Measurements from ENCODE around the gene CNPY4.
"Not testable (repeated sequence)": the region's sequence is repeated elsewhere in the genome, so short reads cannot be mapped to it uniquely, and the experiment has no call there.

CNPY4 gene

DNA sequence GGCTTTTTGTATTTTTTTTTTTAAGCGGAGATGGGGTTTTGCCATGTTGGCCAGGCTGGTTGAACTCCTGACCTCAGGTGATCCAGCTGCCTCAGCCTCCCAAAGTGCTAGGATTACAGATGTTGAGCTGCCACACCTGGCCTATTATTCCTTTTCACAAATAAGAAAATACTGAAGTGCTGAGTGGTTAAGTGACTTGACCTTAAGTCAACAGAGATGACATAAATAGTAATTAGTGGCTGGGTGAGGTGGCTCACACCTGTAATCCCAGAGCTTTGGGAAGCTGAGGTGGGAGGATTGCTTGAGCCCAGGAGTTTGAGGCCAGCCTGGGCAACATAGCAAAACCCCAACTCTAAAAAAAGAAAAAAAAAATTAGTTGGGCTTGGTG, 10.8 kb downstream of the CNPY4 start:
- H3K27ac ChIP-seq (ENCODE audit: insufficient read depth, low read depth, low read length, poor library complexity, severe bottlenecking); H3K9me3 ChIP-seq (ENCODE audit: control insufficient read depth, low read length); H3K4me1 ChIP-seq (ENCODE audit: control insufficient read depth, insufficient read depth, low read length); H3K36me3 ChIP-seq (ENCODE audit: control insufficient read depth, insufficient read depth, low read length); H3K4me3 ChIP-seq (ENCODE audit: insufficient read depth, low read depth, low read length): not testable (repeated sequence)
- WGBS, 2 experiments: 88 to 89% methylated on average over 1 of the region's 1 CpG
- peaks cover 28% of the 10 kb centered on the region for H3K27me3 ChIP-seq (ENCODE audit: control insufficient read depth, insufficient read depth, low read length, poor library complexity, severe bottlenecking)

DNA sequence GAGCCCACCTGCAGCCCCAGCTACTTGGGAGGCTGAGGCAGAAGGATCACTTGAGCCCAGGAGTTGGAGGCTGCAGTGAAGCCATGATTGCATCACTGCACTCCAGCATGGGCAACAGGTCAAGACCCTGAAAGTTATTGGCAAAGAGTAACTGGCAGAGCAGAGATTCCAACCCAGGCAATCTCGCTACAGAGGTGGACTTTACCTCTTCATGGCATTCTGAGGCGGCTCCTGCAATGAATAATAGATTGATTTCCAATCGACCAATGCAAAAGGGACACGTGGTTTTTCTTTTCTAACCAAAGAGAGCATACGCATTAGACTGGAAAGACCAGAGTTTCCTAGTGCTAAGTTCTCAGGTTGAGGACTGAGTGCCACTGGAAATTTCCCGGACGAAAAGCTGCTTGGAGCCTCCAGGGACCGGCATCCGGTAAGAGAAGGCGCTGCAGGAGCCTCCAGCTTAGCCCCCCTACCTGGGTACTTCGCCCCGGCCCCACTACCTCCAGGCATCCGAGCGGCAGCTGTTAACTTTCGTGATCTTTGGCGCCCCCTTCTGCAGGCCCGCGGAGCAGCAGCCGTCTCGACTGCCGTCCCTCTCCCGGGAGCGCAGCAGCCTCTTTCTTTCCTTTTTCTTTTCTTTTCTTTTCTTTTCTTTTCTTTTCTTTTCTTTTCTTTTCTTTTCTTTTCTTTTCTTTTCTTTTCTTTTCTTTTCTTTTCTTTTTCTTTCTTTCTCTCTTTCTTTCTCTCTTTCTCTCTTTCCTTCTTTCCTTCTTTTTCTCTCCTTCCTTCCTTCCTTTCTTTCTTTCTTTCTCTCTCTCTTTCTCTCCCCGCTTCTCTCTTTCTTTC, 11.4 kb downstream of the CNPY4 start:
- whole genome bisulfite sequencing, 2 experiments: 15% methylated on average over 24 of the region's 24 CpGs
- H3K4me3 ChIP-seq (ENCODE audit: insufficient read depth, low read depth, low read length): no peak overlapping the region
- no peaks in the 10 kb centered on the region for H3K9me3 ChIP-seq (ENCODE audit: control insufficient read depth, low read length)
- no peaks in the 10 kb centered on the region for H3K36me3 ChIP-seq (ENCODE audit: control insufficient read depth, insufficient read depth, low read length)
- H3K4me1 ChIP-seq (ENCODE audit: control insufficient read depth, insufficient read depth, low read length): peaks cover 7% of the 10 kb centered on the region
- H3K27ac ChIP-seq (ENCODE audit: insufficient read depth, low read depth, low read length, poor library complexity, severe bottlenecking): no peak overlapping the region
- H3K27me3 ChIP-seq (ENCODE audit: control insufficient read depth, insufficient read depth, low read length, poor library complexity, severe bottlenecking): peaks cover 28% of the 10 kb centered on the region

DNA sequence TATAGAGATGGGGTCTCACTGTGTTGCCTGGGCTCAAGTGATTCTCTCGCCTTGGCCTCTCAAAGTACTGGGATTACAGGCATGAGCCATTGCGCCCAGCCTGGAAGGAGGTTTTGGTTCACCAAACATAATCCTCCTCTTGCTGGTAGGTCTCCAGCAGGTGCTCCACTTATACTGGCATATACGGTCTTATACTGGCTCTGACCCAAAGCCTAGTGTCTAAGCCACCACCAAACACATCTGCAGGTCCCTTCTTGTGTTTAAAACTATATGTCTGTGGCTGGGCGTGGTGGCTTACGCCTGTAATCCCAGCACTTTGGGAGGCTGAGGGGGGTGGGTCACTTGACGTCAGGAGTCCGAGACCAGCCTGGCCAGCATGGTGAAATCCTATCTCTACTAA, 12.7 kb downstream of the CNPY4 start:
- peaks cover 28% of the 10 kb centered on the region for H3K27me3 ChIP-seq (ENCODE audit: control insufficient read depth, insufficient read depth, low read length, poor library complexity, severe bottlenecking)
- WGBS, 2 experiments: 71 to 86% methylated on average over 7 of the region's 7 CpGs
- no peak overlapping the region for H3K4me3 ChIP-seq (ENCODE audit: insufficient read depth, low read depth, low read length)
- H3K36me3 ChIP-seq (ENCODE audit: control insufficient read depth, insufficient read depth, low read length): no peaks in the 10 kb centered on the region
- H3K27ac ChIP-seq (ENCODE audit: insufficient read depth, low read depth, low read length, poor library complexity, severe bottlenecking): no peak overlapping the region
- H3K4me1 ChIP-seq (ENCODE audit: control insufficient read depth, insufficient read depth, low read length): peaks cover 7% of the 10 kb centered on the region
- no peaks in the 10 kb centered on the region for H3K9me3 ChIP-seq (ENCODE audit: control insufficient read depth, low read length)

DNA sequence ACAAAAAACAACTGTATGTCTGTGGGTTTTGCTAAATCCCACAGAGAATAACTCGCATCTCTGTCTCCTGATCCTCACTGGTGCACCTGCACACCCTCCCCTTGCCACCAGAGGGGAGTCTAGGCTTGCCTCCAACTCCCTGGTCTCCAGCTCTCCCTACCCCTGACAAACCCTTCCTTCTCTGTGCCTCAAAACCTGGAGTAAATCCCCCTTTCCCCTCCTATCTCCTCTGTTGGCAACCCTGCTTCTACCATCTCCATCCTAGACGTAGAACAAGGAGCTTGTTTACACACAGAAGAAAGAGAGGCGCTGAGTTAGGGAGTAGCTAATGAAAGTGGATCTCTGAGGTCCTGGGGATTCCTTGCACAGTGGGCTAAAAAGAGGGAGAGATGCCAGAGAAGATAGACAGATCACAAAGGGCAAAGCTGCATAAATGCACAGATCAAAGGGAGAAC, 13.3 kb downstream of the CNPY4 start:
- Histone ChIP-seq H3K4me3 (ENCODE audit: insufficient read depth, low read depth, low read length) (no peak overlapping the region), H3K4me1 (ENCODE audit: control insufficient read depth, insufficient read depth, low read length) (peaks cover 7% of the 10 kb centered on the region), H3K27ac (ENCODE audit: insufficient read depth, low read depth, low read length, poor library complexity, severe bottlenecking) (no peak overlapping the region), H3K27me3 (ENCODE audit: control insufficient read depth, insufficient read depth, low read length, poor library complexity, severe bottlenecking) (peaks cover 24% of the 10 kb centered on the region), H3K36me3 (ENCODE audit: control insufficient read depth, insufficient read depth, low read length) (no peaks in the 10 kb centered on the region), H3K9me3 (ENCODE audit: control insufficient read depth, low read length) (no peaks in the 10 kb centered on the region)
- 23% methylated on average over 3 of the region's 3 CpGs for WGBS, 2 experiments

DNA sequence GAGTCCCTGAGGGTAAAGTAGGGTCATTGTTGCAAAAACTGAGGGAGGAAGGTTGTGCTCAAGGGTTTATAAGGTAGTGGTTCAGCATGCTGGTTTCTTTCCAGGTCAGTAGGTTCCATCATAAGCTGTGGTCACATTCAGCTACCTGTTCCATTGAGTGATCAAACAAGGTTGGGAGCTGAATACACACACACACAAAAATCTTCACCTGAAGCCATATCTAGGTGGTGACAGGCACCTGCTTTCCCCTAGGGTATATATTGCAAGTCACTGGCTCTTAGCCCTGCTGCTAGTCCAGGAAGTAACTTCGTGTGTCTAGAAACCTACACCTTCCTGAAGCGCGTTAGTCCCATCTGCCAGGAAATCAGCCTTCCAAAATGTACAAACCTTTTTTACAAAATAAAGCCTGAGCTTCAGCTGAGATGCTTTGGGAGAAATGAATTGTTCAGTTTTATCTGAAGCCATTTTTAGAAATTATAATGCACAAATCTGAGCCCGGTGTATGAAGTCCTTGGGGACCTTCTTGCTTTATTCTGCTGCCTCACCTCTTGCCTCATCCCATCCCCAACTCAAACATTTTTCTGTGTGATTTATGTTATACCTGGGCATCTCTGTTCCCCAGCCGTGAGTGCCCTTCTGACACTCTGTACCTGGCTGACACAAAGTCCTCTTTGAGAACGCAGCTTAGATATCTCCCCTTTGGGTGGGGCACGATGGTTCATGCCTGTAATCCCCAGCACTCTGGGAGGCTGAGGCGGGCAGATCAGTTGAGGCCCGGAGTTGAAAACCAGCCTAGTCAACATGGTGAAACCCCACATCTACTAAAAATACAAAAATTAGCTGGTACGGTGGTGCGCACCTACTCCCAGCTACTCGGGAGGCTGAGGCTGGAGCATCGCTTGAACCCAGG, 18.7 kb downstream of the CNPY4 start:
- H3K27ac ChIP-seq (ENCODE audit: insufficient read depth, low read depth, low read length, poor library complexity, severe bottlenecking): no peak overlapping the region
- H3K4me1 ChIP-seq (ENCODE audit: control insufficient read depth, insufficient read depth, low read length): no peaks in the 10 kb centered on the region
- H3K4me3 ChIP-seq (ENCODE audit: insufficient read depth, low read depth, low read length): no peak overlapping the region
- H3K36me3 ChIP-seq (ENCODE audit: control insufficient read depth, insufficient read depth, low read length): no peaks in the 10 kb centered on the region
- no peaks in the 10 kb centered on the region for H3K27me3 ChIP-seq (ENCODE audit: control insufficient read depth, insufficient read depth, low read length, poor library complexity, severe bottlenecking)
- no peaks in the 10 kb centered on the region for H3K9me3 ChIP-seq (ENCODE audit: control insufficient read depth, low read length)
- 92 to 93% methylated on average over 13 of the region's 13 CpGs for WGBS, 2 experiments

DNA sequence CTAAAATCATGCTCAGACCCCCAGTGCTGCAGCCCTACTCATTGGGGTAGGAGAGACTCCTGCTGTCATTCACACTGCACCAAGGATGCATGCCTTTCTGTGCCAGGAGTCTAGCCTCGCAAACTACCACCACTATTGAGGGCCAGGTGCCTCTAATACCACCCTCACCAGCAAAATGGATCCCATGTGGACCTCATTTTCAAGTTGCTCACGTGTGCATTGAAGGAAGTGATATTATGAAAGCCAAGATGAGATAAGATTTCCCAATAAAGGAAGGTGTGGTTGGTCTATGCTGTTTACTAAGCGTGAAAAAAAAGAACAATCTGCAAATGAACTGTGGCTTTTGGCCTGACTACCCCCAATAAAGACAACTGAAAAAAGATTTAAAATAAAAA, 22.1 kb downstream of the CNPY4 start:
- no peak overlapping the region for H3K4me3 ChIP-seq (ENCODE audit: insufficient read depth, low read depth, low read length)
- WGBS, 2 experiments: 86 to 95% methylated on average over 3 of the region's 3 CpGs
- no peaks in the 10 kb centered on the region for H3K4me1 ChIP-seq (ENCODE audit: control insufficient read depth, insufficient read depth, low read length)
- no peaks in the 10 kb centered on the region for H3K27me3 ChIP-seq (ENCODE audit: control insufficient read depth, insufficient read depth, low read length, poor library complexity, severe bottlenecking)
- no peak overlapping the region for H3K27ac ChIP-seq (ENCODE audit: insufficient read depth, low read depth, low read length, poor library complexity, severe bottlenecking)
- no peaks in the 10 kb centered on the region for H3K9me3 ChIP-seq (ENCODE audit: control insufficient read depth, low read length)
- H3K36me3 ChIP-seq (ENCODE audit: control insufficient read depth, insufficient read depth, low read length): no peaks in the 10 kb centered on the region

DNA sequence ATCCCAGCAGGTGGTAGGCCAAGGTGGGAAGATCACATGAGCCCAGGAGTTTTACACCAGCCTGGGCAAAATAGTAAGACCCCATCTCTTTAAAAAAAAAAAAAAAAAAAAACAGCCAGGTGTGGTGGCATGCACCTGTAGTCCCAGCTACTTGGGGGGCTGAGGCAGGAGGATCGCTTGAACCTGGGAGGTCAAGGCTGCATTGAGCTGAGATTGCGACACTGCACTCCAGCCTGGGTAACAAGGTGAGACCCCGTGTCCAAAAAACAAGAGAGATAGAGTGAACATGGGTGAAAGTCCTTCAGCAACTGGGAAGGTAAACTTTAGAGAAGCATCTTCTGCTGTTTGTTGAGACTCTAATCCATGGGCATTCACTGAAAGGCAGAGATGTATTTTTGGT, 23.0 kb downstream of the CNPY4 start:
- H3K27ac ChIP-seq (ENCODE audit: insufficient read depth, low read depth, low read length, poor library complexity, severe bottlenecking): no peak overlapping the region
- H3K36me3 ChIP-seq (ENCODE audit: control insufficient read depth, insufficient read depth, low read length): no peaks in the 10 kb centered on the region
- no peaks in the 10 kb centered on the region for H3K27me3 ChIP-seq (ENCODE audit: control insufficient read depth, insufficient read depth, low read length, poor library complexity, severe bottlenecking)
- WGBS, 2 experiments: 89 to 93% methylated on average over 3 of the region's 3 CpGs
- H3K9me3 ChIP-seq (ENCODE audit: control insufficient read depth, low read length): no peaks in the 10 kb centered on the region
- H3K4me1 ChIP-seq (ENCODE audit: control insufficient read depth, insufficient read depth, low read length): no peaks in the 10 kb centered on the region
- no peak overlapping the region for H3K4me3 ChIP-seq (ENCODE audit: insufficient read depth, low read depth, low read length)

DNA sequence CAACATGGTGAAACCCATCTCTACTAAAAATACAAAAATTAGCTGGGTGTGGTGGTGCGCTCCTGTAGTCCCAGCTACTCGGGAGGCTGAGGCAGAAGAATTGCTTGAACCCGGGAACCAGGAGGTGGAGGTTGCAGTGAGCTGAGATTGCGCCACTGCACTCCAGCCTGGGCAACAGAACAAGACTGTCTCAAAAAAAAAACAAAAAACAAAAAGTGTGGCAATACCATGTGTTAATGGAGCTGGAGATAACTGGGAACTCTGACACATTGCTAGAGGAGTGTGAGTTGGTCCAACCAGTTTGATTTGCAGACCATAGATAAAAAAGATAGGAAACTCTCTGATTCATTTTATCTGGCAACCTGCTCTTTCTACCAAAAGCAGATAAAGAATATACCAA, 26.9 kb downstream of the CNPY4 start:
- not testable (repeated sequence) for H3K4me1 ChIP-seq (ENCODE audit: control insufficient read depth, insufficient read depth, low read length); H3K4me3 ChIP-seq (ENCODE audit: insufficient read depth, low read depth, low read length); H3K9me3 ChIP-seq (ENCODE audit: control insufficient read depth, low read length); H3K27ac ChIP-seq (ENCODE audit: insufficient read depth, low read depth, low read length, poor library complexity, severe bottlenecking); H3K36me3 ChIP-seq (ENCODE audit: control insufficient read depth, insufficient read depth, low read length); H3K27me3 ChIP-seq (ENCODE audit: control insufficient read depth, insufficient read depth, low read length, poor library complexity, severe bottlenecking)
- 95 to 97% methylated on average over 4 of the region's 4 CpGs for WGBS, 2 experiments

DNA sequence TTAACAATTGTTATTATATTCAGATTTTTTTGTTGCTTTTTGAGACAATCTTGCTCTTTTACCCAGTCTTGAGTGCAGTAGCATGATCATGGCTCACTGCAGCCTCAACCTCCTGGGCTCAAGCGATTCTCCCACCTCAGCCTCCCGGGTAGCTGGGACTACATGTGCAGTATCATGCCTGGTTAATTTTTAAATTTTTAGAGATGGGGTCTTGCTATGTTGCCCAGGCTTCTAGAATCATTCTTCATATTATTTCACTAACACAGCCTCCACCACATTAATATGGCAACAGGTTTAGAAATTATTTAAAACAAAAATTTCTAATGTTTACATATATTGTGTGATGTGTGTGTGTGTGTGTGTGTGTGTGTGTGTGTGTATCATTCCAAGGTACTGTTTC, 27.8 kb downstream of the CNPY4 start:
- Histone ChIP-seq H3K36me3 (ENCODE audit: control insufficient read depth, insufficient read depth, low read length) (no peaks in the 10 kb centered on the region), H3K4me3 (ENCODE audit: insufficient read depth, low read depth, low read length) (no peak overlapping the region), H3K27me3 (ENCODE audit: control insufficient read depth, insufficient read depth, low read length, poor library complexity, severe bottlenecking) (no peaks in the 10 kb centered on the region), H3K4me1 (ENCODE audit: control insufficient read depth, insufficient read depth, low read length) (peaks cover 6% of the 10 kb centered on the region), H3K9me3 (ENCODE audit: control insufficient read depth, low read length) (no peaks in the 10 kb centered on the region), H3K27ac (ENCODE audit: insufficient read depth, low read depth, low read length, poor library complexity, severe bottlenecking) (no peak overlapping the region)
- WGBS, 2 experiments: 92 to 100% methylated on average over 2 of the region's 2 CpGs

DNA sequence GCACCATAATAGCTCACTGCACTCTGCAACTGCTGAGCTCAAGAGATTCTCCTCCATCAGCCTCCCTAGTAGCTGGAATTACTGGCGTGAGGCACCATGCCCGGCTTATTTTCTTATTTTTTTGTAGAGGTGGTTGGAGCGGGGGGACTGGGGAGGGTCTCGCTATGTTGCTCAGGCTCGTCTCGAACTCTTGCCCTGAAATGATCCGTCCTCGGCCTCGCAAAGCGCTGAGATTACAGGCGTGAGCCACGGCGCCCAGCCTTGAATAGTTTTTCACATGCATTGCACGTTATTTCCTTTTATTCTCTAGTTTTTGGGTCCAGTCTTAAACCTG, 28.8 kb downstream of the CNPY4 start:
- Histone ChIP-seq H3K9me3 (ENCODE audit: control insufficient read depth, low read length) (no peaks in the 10 kb centered on the region), H3K27ac (ENCODE audit: insufficient read depth, low read depth, low read length, poor library complexity, severe bottlenecking) (no peak overlapping the region), H3K27me3 (ENCODE audit: control insufficient read depth, insufficient read depth, low read length, poor library complexity, severe bottlenecking) (no peaks in the 10 kb centered on the region), H3K4me3 (ENCODE audit: insufficient read depth, low read depth, low read length) (peak overlapping the region; percentile 13), H3K36me3 (ENCODE audit: control insufficient read depth, insufficient read depth, low read length) (no peaks in the 10 kb centered on the region), H3K4me1 (ENCODE audit: control insufficient read depth, insufficient read depth, low read length) (peaks cover 6% of the 10 kb centered on the region)
- WGBS, 2 experiments: 75 to 78% methylated on average over 14 of the region's 14 CpGs
